NCI-H2227 (cell line): ENCODE data around the gene ANKRD39.
A peak's percentile ranks its signal among the peaks of the same experiment; 100 is the strongest.
"Not testable (repeated sequence)": the region's sequence is repeated elsewhere in the genome, so short reads cannot be mapped to it uniquely, and the experiment has no call there.

Source experiments
- DNase-seq: peaks from one replicate; lab custom pipeline; 2025; ENCODE audit not compliant: unreplicated experiment; lab: John Stamatoyannopoulos, UW

The ANKRD39 gene

GRCh38 chr2:96810783-96811192 lies 47.0 kb downstream of the ANKRD39 start:
- DNase-seq, result no peak

DNA sequence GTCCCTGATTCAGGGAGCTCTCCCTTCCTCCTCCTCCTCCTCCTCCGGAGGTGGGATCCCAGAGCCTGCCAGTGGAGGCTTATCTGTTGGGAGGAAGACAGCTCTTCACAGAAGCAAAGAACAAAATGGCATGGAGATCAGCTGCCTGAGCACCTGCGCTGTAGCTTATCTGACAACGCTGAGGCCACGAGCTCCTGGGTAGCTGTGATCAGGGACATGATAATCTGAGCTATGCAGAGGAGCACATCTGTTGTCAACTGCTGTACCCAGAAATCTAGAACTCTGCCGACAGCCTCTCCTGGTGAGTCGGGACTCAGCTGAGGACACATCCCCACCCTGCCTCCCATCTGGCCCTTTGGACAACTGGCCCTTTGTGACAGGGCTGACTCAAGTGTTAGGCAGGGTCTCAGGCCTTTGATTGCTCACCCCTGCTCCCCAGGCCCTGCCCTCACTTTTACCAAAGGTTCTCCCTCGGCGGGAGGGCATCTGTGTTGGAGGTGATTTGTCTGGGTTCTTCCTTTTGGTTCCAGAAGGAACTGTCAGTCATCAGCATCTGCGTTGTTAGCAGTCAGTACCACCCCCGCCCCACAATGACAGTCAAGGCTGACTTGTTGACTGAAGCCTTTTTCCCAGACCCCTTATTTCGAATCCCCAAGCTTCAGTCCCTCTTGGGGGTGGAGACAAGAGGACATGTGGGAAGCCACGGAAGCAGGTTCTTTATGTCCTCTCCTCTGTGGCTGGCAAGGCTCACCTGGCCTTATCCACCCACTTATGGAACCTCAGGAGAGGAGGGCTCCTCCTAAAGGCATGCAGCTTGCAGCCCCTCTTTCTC lies 47.6 kb downstream of the ANKRD39 start:
- no peak for DNase-seq

- DNase-seq, result no peak
Measured at GRCh38 chr2:96809216-96809882, 48.5 kb downstream of the ANKRD39 start.

DNA sequence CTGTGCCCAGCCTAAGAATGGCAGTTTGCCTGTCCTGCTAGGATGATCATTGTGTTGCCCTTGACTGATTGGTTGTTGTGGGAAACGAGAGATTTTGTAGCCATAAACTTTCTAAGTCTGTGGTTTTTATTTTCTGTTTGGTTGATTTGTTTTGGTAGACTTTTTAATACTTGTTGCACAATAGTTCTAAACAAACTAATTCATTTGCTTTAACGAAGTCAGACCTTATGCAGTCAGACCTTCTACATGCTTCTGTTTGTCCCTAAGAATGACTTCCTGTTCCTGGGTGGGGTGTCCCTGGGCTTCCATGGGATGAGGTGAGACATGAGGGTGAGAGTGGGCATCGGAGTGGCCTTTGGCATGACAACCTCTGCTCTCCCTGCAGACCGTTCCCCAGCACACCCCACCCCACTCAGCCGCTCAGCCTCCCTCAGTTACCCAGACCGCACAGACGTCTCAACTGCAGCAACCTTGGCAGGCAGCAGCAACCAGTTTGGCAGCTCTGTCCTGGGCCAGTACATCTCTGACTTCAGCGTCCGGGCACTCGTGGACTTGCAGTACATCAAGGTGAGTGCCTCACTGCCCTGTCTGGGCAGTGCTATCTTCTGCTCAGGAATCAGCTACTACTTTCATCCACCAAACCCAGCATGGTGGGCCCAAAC lies 49.5 kb downstream of the ANKRD39 start:
- no peak for DNase-seq

- no peak for DNase-seq
Measured at GRCh38 chr2:96807127-96807471, 50.7 kb downstream of the ANKRD39 start.

GRCh38 chr2:96806468-96807126 lies 51.2 kb downstream of the ANKRD39 start:
- no peak for DNase-seq

- DNase-seq, result not testable (repeated sequence)
Measured at GRCh38 chr2:96805946-96806345, 51.9 kb downstream of the ANKRD39 start.

- DNase-seq, result no peak
Measured at GRCh38 chr2:96804986-96805385, 52.8 kb downstream of the ANKRD39 start.

DNA sequence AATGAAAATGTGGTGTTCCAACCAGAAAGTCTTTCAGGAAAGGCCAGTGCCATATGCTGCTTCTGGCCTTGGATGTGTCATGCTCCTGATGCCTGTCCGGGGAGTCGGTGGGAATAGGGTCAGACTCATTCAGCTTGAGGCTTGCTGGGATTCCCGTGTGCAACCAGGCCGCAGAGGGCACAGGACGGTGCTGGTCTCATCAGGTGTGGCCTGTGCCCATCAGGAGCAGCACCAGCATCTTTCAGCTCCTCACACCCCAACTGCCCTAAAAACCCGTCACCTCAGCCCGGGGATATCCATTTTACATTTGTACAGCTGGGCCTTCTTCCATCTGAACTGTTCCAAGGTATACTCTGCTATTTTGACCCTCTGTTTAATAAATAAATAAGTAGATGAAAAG lies 55.1 kb downstream of the ANKRD39 start:
- DNase-seq, result no peak

DNA sequence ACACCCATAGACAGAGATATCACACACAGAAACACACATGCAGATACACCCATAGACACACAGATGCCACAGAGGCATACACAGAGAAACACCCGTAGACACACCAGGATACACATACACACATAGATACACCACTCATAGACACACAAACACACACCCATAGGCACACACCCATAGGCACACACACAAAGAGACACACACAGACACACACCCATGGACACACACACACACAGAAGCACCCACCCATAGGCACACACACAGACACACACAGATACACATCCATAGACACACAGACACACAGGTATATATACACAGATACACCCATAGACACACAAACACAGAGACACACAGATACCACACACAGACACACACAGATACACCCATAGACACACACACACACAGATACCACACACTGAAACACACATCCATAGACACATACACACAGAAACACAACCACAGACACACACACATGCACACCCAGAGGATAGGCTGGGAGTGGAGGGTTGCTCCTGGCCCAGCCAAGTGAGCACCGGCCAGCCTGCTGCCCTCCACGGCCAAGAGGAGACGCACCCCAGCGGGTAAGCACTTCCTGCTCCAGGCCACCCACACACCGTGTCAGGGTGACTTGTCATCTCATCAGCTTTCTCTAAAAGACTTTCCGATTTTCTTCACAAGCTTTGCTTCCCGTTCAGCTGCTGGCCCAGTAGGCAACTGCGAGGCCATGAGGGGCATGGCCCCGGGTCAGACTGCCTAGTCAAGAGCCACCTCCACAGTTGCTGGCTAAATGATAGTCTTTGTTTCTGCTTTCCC lies 55.8 kb downstream of the ANKRD39 start:
- no peak for DNase-seq

DNA sequence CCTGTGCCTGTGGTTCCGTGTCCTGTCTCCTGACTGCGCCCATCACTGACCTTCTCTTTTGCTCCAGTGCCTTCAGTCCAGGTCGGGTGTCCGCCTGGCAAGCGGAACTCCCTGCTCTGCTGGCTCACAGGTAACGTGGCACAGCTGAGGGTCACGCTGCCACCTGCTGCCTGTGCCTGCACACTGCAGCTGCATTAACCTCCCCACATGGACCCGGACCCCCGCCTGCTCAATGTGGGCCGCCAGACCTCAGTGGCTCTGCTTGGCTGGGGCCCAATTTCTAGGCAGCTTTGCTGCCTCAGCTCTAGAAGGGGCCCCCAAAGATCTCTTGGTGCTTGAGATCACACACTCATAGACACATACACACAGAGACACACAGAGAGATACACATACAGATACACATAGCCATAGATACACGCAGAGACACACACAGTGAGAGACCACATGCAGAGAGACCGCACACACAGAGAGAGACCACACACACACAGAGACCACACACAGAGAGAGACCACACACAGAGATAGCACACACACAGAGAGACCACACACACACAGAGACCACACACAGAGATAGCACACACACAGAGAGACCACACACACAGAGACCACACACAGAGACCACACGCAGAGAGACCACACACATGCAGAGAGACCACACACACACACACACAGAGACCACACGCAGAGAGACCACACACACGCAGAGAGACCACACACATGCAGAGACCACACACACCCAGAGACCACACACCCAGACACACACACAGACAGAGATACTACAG lies 56.6 kb downstream of the ANKRD39 start:
- peak; percentile 79 for DNase-seq

- no peak for DNase-seq
Measured at GRCh38 chr2:96800061-96801004, 57.5 kb downstream of the ANKRD39 start.

GRCh38 chr2:96799623-96799935 lies 58.2 kb downstream of the ANKRD39 start:
- DNase-seq, result no peak

GRCh38 chr2:96798733-96799622 lies 58.8 kb downstream of the ANKRD39 start:
- DNase-seq, result no peak
